ENCODE results near the gene OR10D3.

OR10D3 gene

DNA sequence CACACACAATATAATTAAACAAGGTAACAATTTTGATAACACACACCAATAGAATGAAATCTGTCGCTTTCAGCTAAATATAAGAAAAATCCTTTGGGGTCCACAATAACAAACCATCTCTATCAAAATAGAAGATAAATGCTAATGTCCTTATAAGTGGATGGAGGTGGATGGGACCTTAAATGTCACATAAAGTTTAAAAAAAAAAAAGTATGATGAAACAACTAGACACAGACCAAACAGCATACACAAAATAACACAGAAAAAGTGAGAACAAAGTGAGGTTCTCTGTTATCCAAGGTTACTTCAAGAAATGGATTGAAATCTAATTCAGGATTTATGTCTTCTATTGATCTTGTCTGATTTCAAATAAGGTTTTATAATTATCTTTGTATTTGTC is 10.5 kb upstream of the OR10D3 start:
- H3K4me1 ChIP-seq (ENCODE audit: insufficient read depth, low read length), result peaks cover 19% of the 10 kb centered on the region
- H2AFZ ChIP-seq (ENCODE audit: low read depth, low read length), result no peak overlapping the region
- H3K27me3 ChIP-seq (ENCODE audit: insufficient read depth, low read length), result no peaks in the 10 kb centered on the region
- no peaks in the 10 kb centered on the region for H3K9me3 ChIP-seq (ENCODE audit: low read length)
- H3K4me3 ChIP-seq (ENCODE audit: low read length), result no peak overlapping the region
- H3K36me3 ChIP-seq (ENCODE audit: insufficient read depth, low read length), result no peaks in the 10 kb centered on the region

DNA sequence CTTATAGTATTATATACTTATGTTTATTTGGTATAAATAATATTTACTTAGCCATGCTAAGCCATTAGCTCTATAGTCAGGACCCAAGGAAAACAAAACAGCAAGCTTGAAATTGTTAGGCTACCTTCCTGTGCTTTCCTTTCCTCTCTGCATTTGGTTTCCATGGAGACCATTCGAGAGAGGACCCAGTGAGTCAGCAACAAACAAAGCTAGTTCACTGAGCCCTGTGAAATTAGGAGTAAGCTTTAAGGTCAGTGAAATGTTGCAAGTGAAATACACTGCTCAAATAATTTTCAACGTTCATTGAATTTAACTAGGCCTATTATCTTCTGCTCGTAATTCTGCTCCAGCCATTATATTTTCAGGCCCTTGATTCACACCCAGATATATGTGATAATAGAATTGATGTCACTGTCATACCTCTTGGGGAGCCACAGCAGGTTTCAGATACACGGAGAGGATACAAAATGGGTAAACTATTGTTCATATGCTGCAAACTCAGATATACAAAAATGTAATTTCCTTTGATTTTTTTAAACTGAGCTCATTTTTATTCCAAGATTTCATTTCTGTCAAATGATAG is 9.1 kb upstream of the OR10D3 start:
- Histone ChIP-seq H3K9me3 (ENCODE audit: low read length) (no peaks in the 10 kb centered on the region), H2AFZ (ENCODE audit: low read depth, low read length) (no peak overlapping the region), H3K27me3 (ENCODE audit: insufficient read depth, low read length) (no peaks in the 10 kb centered on the region), H3K36me3 (ENCODE audit: insufficient read depth, low read length) (no peaks in the 10 kb centered on the region), H3K4me3 (ENCODE audit: low read length) (peak overlapping the region; percentile 6), H3K4me1 (ENCODE audit: insufficient read depth, low read length) (peaks cover 15% of the 10 kb centered on the region)

DNA sequence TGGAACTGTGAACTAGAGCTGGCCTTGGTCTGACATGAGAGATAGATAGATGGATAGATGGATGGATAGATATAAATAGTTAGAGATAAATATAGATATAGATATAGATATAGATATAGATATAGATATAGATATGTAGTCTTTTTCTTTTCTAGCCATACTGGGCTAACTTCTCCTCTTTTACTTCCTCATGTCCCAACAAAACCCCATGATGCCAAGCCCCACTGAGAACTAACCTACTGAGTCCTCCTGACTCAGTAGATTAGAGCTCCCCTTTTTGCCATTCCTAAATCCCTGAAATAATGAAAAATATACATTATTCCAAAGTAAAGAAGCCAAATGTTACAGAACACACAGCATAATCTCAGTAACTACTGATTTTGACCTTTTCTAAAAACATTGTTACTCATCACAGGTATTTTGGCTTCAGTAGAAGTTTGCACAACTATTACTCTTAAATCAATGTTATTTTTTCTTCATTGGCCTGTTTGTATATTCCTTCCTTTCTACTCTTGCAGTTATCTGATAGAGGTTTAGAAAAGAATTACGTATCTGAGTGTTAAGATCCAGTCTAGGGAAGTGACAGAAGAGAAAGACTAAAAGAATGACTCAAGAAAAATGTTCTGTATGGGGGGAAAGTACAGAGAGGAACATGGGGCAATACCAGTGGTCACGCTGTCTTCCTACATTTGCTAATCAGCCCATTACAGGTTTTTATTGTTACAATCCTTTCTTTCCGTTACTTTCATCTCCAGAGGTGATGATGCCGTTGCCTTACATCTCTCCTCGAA is 6.0 kb upstream of the OR10D3 start:
- Histone ChIP-seq H3K4me1 (ENCODE audit: insufficient read depth, low read length) (peaks cover 15% of the 10 kb centered on the region), H3K9me3 (ENCODE audit: low read length) (peaks cover 2% of the 10 kb centered on the region), H2AFZ (ENCODE audit: low read depth, low read length) (no peak overlapping the region), H3K36me3 (ENCODE audit: insufficient read depth, low read length) (no peaks in the 10 kb centered on the region), H3K27me3 (ENCODE audit: insufficient read depth, low read length) (no peaks in the 10 kb centered on the region), H3K4me3 (ENCODE audit: low read length) (no peak overlapping the region)

DNA sequence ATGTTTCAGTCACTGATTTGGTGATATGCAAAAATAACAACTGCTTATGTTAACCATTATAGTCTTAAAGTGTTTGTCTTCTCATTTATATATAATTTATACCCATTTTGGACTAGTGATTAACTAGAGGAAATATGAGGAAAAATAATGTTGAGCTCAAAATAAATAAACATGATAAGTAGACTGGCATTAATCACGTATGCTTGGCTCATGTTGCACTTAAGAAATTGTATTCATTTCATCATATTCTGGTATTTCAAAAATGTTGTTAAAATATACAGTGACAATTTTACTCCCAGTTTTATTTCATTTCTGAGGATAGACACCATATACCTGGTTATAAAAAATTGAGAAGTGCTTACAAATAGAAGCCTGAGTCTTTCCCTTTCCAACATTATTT is 3.8 kb upstream of the OR10D3 start:
- no peak overlapping the region for H3K4me3 ChIP-seq (ENCODE audit: low read length)
- H3K4me1 ChIP-seq (ENCODE audit: insufficient read depth, low read length), result peaks cover 3% of the 10 kb centered on the region
- H2AFZ ChIP-seq (ENCODE audit: low read depth, low read length), result no peak overlapping the region
- no peaks in the 10 kb centered on the region for H3K27me3 ChIP-seq (ENCODE audit: insufficient read depth, low read length)
- peaks cover 2% of the 10 kb centered on the region for H3K9me3 ChIP-seq (ENCODE audit: low read length)
- H3K36me3 ChIP-seq (ENCODE audit: insufficient read depth, low read length), result no peaks in the 10 kb centered on the region

DNA sequence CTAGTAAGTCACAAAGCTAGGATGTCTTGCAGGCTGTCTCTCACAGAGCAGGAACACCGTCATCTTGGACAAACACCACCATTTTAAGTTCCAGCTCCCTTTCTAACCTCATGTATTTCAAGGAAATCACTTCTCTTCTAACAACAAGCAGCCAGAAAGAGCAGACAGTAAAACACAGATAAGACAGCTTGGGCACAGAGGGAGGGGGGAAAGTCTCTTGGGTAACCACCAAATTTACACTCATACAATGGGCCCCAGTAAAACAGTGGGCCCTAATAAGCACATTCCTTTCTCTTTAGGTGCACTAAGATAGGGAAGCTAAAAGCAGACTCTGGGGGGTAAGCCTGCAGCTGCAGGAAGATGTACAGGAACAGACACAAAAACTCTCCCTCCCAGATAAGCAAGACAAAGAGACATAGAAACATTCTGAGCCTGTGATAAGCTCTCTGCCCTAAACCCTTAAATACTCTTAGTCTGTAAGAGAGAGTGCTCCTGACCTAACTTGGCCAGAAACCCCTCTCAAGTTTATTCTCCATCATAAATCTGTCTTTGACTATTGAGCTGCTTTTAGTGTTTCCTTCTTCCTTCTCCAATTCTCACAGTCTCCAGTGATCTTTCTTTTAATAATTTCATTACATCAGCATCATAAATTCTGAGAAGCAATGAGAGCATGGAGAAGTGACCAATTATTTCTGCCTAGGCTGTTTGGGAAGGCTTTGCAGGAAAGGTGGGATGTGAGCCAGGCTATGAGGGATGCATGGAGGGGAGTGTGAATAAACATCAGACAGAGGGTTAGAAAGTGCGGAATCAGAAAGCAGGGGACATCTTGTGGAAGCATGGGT is 7.4 kb downstream of the OR10D3 start:
- H3K9me3 ChIP-seq (ENCODE audit: low read length), result no peaks in the 10 kb centered on the region
- H3K4me1 ChIP-seq (ENCODE audit: insufficient read depth, low read length), result no peaks in the 10 kb centered on the region
- H3K4me3 ChIP-seq (ENCODE audit: low read length), result no peak overlapping the region
- H2AFZ ChIP-seq (ENCODE audit: low read depth, low read length), result no peak overlapping the region
- H3K27me3 ChIP-seq (ENCODE audit: insufficient read depth, low read length), result no peaks in the 10 kb centered on the region
- no peaks in the 10 kb centered on the region for H3K36me3 ChIP-seq (ENCODE audit: insufficient read depth, low read length)

DNA sequence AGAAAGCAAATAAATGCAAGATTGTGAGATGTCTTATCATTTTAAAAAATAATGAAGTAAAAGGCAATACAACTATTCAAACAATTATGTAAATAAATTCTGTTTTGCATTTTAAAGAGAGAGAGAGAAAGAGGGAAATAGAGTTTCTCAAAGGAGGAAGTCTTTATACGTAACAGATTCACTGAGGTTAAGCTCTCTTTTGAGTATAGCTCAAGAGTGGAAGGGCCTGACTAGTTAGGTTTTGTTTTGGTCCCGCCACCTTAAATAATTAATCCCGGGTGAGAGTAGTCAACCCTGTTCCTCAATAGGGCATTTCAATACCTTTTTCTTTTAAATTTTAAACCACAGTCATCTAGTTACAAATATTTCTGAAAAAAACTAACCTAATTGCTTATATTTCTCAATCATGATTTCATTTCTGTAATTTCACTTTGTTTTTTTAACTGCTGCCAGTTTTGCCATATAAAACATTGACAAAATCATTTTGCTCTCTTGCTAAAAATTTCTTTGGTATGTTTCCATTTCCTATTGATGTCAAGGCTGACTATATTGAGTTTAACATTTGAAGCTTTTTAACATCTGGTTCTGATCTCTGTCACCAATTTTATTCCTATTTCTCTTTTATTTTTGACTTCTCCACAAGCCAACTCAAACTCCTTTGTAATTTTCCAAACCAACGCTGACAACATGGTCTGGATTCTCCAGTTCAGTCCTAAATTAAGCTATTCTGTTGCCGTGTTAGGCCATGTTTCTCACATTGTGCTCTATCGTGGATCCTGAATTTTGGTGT is 10.3 kb downstream of the OR10D3 start:
- Histone ChIP-seq H3K27me3 (ENCODE audit: insufficient read depth, low read length) (no peaks in the 10 kb centered on the region), H3K36me3 (ENCODE audit: insufficient read depth, low read length) (no peaks in the 10 kb centered on the region), H3K4me1 (ENCODE audit: insufficient read depth, low read length) (no peaks in the 10 kb centered on the region)

DNA sequence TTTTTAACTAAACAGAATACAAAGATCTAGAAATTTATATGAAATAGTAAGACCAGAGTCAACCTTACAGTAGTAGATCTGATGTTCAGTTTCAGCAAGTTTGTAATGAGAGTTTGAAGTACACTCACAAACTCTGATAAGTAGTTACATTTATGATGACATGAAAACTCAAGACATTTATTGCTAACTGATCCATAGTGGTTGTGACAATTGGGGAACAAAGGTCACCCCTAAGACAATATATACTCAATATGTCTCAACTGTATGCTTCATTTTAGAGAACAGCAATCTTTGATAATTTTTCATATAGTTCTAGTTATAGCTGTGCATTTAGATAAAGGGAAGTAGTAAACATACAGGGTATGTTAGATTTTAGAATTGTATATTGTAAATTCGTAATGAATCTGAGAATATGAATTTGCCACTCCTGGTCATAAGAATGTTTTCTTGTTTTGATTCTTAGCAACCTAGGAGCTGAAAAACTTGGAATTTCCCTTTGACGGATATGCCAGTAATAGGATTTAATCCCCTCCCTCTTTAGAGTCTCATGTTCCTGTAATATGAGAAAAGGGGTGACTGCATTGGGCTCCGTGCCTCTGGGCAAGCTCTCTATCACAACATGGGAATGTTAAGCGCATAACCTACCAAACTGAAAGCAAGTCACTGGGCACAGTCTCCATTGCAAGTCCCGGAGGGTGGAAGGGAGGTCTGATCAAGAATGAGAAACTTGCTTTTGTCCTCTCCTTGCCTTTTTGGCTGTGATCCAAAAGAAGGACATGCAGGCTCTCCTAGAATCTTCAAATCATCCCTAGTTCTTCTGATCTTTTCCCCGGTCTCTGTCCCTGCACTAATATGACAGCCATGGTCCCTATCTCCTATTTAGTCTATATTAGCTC is 11.4 kb downstream of the OR10D3 start:
- no peak overlapping the region for H2AFZ ChIP-seq (ENCODE audit: low read depth, low read length)
- H3K36me3 ChIP-seq (ENCODE audit: insufficient read depth, low read length), result no peaks in the 10 kb centered on the region
- H3K4me1 ChIP-seq (ENCODE audit: insufficient read depth, low read length), result no peaks in the 10 kb centered on the region
- H3K4me3 ChIP-seq (ENCODE audit: low read length), result no peak overlapping the region
- H3K9me3 ChIP-seq (ENCODE audit: low read length), result peaks cover 3% of the 10 kb centered on the region
- no peaks in the 10 kb centered on the region for H3K27me3 ChIP-seq (ENCODE audit: insufficient read depth, low read length)

More for the DNA sequence above, 10.3 kb downstream of the OR10D3 start:
- Histone ChIP-seq H3K4me3 (ENCODE audit: low read length) (no peak overlapping the region), H2AFZ (ENCODE audit: low read depth, low read length) (no peak overlapping the region), H3K9me3 (ENCODE audit: low read length) (no peaks in the 10 kb centered on the region)

DNA sequence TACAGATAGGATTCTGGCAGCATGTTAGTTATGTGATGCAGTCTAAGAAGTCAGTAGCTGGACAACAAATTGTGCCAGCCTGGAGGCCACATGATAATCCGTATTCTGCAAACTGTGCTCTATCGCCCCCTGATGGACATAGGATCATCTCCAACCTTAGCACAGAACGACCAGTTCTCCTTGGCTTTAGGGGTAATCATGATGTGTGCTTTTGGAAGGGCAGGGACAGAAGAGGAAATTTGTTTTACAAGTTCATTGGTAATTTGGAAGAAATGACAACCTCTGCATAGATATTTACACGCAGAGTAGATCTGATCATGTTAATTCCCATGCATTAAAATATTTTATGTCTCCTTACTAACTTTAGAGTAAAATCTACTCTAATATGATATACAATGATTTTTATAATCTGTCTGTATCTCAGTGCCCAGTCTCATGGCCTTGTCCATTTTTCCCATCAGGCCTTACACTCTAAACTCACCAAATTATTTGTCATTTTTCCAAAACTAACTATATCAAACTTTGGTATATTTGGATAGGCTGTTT is 12.1 kb downstream of the OR10D3 start:
- Histone ChIP-seq H3K9me3 (ENCODE audit: low read length) (peaks cover 3% of the 10 kb centered on the region), H3K4me3 (ENCODE audit: low read length) (no peak overlapping the region), H3K36me3 (ENCODE audit: insufficient read depth, low read length) (no peaks in the 10 kb centered on the region), H2AFZ (ENCODE audit: low read depth, low read length) (no peak overlapping the region), H3K4me1 (ENCODE audit: insufficient read depth, low read length) (no peaks in the 10 kb centered on the region), H3K27me3 (ENCODE audit: insufficient read depth, low read length) (no peaks in the 10 kb centered on the region)

DNA sequence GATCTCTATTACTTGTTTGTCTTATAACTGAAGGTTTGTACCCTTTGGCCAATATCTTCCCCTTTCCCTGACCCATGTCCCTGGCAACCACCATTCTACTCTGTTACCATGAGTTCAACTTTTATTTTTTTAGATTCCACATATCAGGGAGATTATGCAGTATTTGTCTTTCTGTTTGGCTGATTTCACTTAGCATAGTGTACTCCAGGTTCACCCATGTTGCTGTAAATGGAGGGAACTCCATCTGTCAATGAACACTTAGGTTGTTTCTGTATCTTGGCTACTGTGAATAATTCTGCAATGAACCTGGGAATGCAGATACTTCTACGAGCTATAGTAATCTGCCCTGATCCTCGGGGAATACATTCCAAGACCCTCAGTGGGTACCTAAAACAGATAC is 14.9 kb downstream of the OR10D3 start:
- H3K9me3 ChIP-seq (ENCODE audit: low read length), result peaks cover 3% of the 10 kb centered on the region
- no peak overlapping the region for H2AFZ ChIP-seq (ENCODE audit: low read depth, low read length)
- no peaks in the 10 kb centered on the region for H3K36me3 ChIP-seq (ENCODE audit: insufficient read depth, low read length)
- no peaks in the 10 kb centered on the region for H3K27me3 ChIP-seq (ENCODE audit: insufficient read depth, low read length)
- no peaks in the 10 kb centered on the region for H3K4me1 ChIP-seq (ENCODE audit: insufficient read depth, low read length)
- H3K4me3 ChIP-seq (ENCODE audit: low read length), result no peak overlapping the region

DNA sequence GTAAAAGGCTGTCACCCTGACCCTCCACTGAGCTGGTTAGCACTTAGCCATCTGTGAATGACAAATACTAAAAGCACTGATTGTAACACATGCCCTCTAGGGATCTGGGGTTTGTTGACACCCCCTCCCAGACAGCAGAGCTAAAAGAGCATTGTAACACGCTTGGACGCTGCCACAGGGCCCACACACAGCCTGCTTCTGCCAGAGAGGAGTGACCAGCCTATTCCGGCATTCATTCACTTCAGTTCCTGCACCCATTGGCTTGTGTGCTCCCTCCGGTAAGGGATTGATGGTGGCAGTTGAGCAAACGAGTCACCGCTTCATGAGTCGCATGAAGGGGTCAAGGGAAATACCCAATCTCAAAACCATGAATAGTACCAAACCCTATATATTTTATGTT is 15.8 kb downstream of the OR10D3 start:
- Histone ChIP-seq H3K4me1 (ENCODE audit: insufficient read depth, low read length) (no peaks in the 10 kb centered on the region), H3K4me3 (ENCODE audit: low read length) (no peak overlapping the region), H2AFZ (ENCODE audit: low read depth, low read length) (no peak overlapping the region)

DNA sequence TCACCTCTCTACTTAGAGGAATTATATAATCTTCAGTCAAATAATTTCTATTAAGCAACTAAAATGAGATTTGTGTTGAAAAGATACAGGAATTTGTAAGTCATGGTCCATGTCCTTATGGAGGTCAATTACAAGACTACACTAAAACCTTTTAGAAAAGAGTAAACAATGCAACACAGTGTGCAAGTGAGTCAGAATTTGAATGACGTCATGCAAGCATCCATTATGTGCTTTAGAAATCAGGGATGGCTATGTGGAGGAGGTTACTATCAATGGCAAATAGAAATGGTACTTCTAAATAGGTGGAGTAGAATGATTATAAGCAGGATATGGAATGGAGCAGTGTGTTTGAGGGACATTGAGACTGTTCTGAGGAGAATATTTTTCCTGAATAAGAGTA is 16.6 kb downstream of the OR10D3 start:
- H3K4me3 ChIP-seq (ENCODE audit: low read length), result no peak overlapping the region
- no peak overlapping the region for H2AFZ ChIP-seq (ENCODE audit: low read depth, low read length)
- peaks cover 3% of the 10 kb centered on the region for H3K9me3 ChIP-seq (ENCODE audit: low read length)
- H3K4me1 ChIP-seq (ENCODE audit: insufficient read depth, low read length), result no peaks in the 10 kb centered on the region
- peaks cover 7% of the 10 kb centered on the region for H3K27me3 ChIP-seq (ENCODE audit: insufficient read depth, low read length)
- H3K36me3 ChIP-seq (ENCODE audit: insufficient read depth, low read length), result no peaks in the 10 kb centered on the region

More for the DNA sequence above, 15.8 kb downstream of the OR10D3 start:
- peaks cover 3% of the 10 kb centered on the region for H3K9me3 ChIP-seq (ENCODE audit: low read length)
- no peaks in the 10 kb centered on the region for H3K36me3 ChIP-seq (ENCODE audit: insufficient read depth, low read length)
- H3K27me3 ChIP-seq (ENCODE audit: insufficient read depth, low read length), result peaks cover 2% of the 10 kb centered on the region

DNA sequence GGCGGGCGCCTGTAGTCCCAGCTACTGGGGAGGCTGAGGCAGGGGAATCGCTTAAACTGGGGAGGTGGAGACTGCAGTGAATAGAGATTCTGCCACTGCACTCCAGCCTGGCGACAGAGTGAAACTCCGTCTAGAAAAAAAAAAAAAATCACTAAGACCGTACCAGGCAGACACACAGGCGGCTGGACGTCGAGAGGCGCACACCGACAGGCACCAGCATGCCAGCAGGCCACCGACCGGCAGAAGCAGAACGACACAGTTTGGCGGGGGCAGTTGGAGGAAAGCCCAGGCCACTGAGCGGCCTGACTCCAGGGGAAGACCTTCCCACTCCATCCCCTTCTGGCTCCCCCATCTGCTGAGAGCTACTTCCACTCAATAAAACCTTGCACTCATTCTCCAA is 17.5 kb downstream of the OR10D3 start:
- Histone ChIP-seq H3K9me3 (ENCODE audit: low read length) (peaks cover 3% of the 10 kb centered on the region), H3K27me3 (ENCODE audit: insufficient read depth, low read length) (peaks cover 7% of the 10 kb centered on the region), H2AFZ (ENCODE audit: low read depth, low read length) (no peak overlapping the region)

More for the DNA sequence above, 17.5 kb downstream of the OR10D3 start:
- Histone ChIP-seq H3K4me1 (ENCODE audit: insufficient read depth, low read length) (no peaks in the 10 kb centered on the region), H3K36me3 (ENCODE audit: insufficient read depth, low read length) (no peaks in the 10 kb centered on the region), H3K4me3 (ENCODE audit: low read length) (no peak overlapping the region)
